AG10803 (cell line): Measurements from ENCODE around the gene GLCE.
"Not testable (repeated sequence)": the region's sequence is repeated elsewhere in the genome, so short reads cannot be mapped to it uniquely, and the experiment has no call there.

Experiments
- DNase-seq: peaks from one replicate; pipeline ENCODE4 v3.0.0; 2010; ENCODE audit warnings: low read depth
- H3K4me3 ChIP-seq: 2 replicates; pipeline ENCODE4 v1.5.1; 2011; ENCODE audit warnings: mild to moderate bottlenecking, low read length, control low read depth
- CTCF ChIP-seq: conservative IDR thresholded peaks from 2 replicates; pipeline ENCODE4 v1.5.1; 2011; ENCODE audit warnings: mild to moderate bottlenecking, low read length, control low read depth, inconsistent platforms

The GLCE gene

DNA sequence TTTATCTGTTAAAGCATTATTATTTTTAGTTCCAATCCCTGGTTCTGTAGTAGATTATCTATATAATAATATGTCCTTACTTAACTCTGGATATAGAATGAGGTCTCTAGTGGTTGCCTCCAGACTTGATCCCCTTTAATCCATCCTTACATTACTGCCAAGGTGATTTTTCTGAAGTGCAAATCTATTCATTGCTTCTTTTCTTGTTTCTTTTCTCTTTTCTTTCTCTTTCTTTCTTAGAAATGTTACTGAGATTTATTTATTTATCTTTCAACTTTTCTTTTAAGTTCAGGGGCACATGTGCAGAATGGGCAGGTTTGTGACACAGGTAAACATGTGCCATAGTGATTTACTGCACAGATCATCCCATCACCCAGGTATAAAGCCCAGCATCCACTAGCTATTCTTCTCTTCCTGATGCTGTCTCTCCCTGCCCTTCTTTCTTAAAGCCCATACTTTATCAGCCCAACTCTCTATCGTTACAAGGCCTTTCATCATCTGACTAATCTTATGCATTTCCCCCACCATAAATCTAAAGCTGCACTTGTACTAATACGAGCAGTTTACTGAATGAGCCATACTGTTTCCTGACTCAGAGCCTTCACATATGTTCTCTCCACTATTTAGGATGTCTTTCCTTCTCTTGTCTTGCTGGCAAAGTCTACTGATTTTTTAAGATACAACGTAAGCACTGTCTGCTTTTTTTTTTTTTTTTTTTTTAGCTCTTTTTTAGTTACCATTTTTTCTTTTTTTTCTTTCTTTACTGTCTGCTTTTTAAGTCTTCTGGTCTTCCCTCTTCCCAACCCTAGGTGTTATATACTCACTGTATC lies 4.6 kb downstream of the GLCE start:
- no peak for DNase-seq
- TF ChIP-seq CTCF = no peak
- H3K4me3 ChIP-seq = no peak overlapping the region

DNA sequence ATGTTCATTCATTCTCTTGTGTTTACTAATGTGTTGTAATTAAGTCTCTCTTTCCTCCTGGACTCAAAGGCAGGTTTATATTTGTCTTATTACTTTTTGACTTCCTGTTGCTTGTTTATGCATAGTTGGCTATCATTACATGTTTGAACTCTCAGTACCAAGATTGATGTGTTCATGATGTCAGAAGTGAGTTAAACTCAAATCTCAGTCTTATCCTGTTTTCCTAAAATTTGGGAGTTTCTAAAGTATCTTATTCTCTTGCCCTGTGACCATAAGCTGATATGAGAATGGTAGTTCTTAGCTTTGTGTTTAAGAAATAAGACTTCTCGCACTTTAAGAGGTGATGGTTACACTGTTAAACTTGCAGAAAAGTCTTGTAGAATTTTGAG lies 5.2 kb downstream of the GLCE start:
- no peak for DNase-seq
- TF ChIP-seq CTCF = no peak
- H3K4me3 ChIP-seq = no peak overlapping the region

DNA sequence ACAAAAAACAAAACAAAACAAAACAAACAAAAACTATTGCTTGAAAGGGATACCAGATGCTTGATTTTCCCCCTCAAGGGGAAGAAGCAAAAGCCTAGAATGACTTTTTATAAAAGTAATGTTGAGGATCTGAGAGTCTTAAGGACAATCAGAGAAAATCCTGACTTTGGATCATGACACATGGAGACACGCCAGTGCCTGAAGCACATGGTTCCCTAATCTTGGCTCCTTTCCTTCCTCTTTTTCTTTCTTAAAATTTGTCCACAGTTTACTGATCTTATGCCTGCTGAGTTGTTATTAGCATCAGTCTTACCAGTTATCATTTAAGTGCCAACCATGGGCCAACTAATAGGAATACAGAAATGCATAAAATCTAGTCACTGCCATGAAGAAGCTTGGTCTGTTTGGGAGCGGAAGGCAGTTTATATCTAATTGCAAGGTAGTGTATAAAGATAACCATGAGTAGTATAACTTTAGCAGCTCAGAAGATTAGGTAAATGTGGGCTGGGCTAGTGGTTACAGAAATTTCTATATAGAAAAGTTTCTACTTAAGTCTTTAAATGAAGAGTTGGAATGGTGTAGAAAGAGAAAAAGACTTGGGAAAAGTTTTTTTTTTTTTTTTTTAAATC lies 6.9 kb downstream of the GLCE start:
- TF ChIP-seq CTCF = no peak
- DNase-seq = no peak
- H3K4me3 ChIP-seq = no peak overlapping the region

- not testable (repeated sequence) for DNase-seq, H3K4me3 ChIP-seq
Measured at GRCh38 chr15:69168361-69168760, 7.9 kb downstream of the GLCE start.

GRCh38 chr15:69169540-69169939 lies 9.1 kb downstream of the GLCE start:
- H3K4me3 ChIP-seq, DNase-seq: not testable (repeated sequence)

DNA sequence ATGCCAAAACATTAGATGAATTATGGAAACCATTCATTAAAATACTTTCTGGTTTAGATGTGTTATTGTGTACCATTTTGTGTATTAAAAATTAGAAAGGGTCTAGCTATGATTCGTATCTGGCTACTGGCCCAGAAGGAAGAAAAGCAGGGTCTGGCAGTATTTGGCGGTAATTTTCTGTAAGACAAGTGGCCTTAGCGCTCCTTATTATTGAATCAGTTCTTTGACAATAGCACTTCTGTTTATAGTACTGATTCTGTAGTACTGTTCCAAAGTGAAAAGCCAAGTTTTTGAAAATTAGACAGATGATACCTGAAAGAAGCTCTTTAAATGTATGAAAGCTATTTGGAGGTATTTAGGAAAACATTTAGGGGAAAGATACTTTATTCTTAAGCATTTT lies 10.2 kb downstream of the GLCE start:
- DNase-seq = no peak
- no peak for TF ChIP-seq CTCF
- H3K4me3 ChIP-seq = no peak overlapping the region

DNA sequence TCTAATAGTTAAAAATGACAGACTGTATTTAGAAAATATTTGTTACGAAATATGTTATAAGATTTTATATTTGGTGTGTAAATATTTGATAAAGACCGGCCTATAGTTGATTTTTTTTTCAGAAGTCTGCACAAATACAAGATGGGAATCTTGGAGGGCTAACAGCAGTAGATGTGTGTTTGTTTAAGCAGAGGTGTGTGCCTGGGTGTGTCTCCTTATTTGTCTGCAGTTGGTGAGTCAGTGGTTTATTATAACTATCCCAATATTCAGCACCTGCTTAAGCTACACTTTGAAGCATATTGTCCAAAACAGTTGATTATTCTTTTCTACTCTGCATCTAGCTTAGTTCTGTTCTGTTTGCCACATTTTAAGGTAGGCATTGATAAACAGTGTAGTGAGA lies 12.4 kb downstream of the GLCE start:
- no peak for DNase-seq
- no peak overlapping the region for H3K4me3 ChIP-seq
- no peak for TF ChIP-seq CTCF

GRCh38 chr15:69175536-69175935 lies 15.1 kb downstream of the GLCE start:
- no peak for TF ChIP-seq CTCF
- no peak overlapping the region for H3K4me3 ChIP-seq
- no peak for DNase-seq
